Heart right ventricle (tissue), 16 donors: ENCODE measurements around the gene CIAO1. TPM values are rescaled to one million over a fixed set of nuclear protein-coding genes. Genes with fewer than 3 reads are reported as not detected.
A peak's percentile ranks its signal among the peaks of the same experiment; 100 is the strongest.

Experiments
- ATAC-seq, 8 donors: fragments of 200-7000 bp; cut with Tn5 transposase; one replicate each; pipeline ENCODE4 v1.9.1; 2020; ENCODE audit warnings: mild to moderate bottlenecking in 8 of 8, moderate library complexity in 8 of 8, moderate number of reproducible peaks in 1 of 8
- DNase-seq, 2 donors: peaks; one replicate each; pipeline ENCODE4 v3.0.0-alpha.2; 2020
- H3K27ac ChIP-seq, 10 donors: fragments of 200-600 bp; sonication (generic) in 2 of 10; one replicate each; pipeline versions ENCODE4 v1.5.0 to v1.8.0; 2020 to 2022; ENCODE audit warnings: mild to moderate bottlenecking in 3 of 10
- H3K27me3 ChIP-seq, 7 donors: fragments of 200-600 bp; one replicate each; pipeline ENCODE4 v1.8.0; 2021 to 2022; ENCODE audit warnings: mild to moderate bottlenecking in 2 of 7
- H3K36me3 ChIP-seq, 9 donors: fragments of 200-600 bp; sonication (generic) in 1 of 9; one replicate each; pipeline versions ENCODE4 v1.5.0 to v1.8.0; 2020 to 2022; ENCODE audit warnings: mild to moderate bottlenecking in 2 of 9
- H3K4me1 ChIP-seq, 9 donors: fragments of 200-600 bp; sonication (generic) in 1 of 9; one replicate each; pipeline versions ENCODE4 v1.5.0 to v1.8.0; 2020 to 2022; ENCODE audit warnings: mild to moderate bottlenecking in 4 of 9
- H3K4me3 ChIP-seq, 10 donors: fragments of 200-600 bp; sonication (generic) in 2 of 10; one replicate each; pipeline versions ENCODE4 v1.5.0 to v1.8.0; 2020 to 2022; ENCODE audit warnings: mild to moderate bottlenecking in 7 of 10, moderate library complexity in 2 of 10
- H3K9me3 ChIP-seq, 11 donors: fragments of 200-600 bp in 10 of 11; sonication (generic) in 2 of 11; one replicate each; pipeline versions ENCODE4 v1.5.0 to v1.8.0; 2013 to 2022; ENCODE audit warnings: mild to moderate bottlenecking in 2 of 11, control low read depth in 1 of 11, moderate library complexity in 1 of 11
- WGBS, 2 donors: extraction: QIAGEN DNeasy Blood & Tissue Kit; methylation state at CpG; one replicate each; pipeline ENCODE4 v1.1.7; 2013; ENCODE audit warnings: inconsistent platforms in 1 of 2; 5-methylcytosine and 5-hydroxymethylcytosine counted together
- intact Hi-C, 10 donors: fragments of 100-400 bp; cut with DNase I; formaldehyde crosslinking; loops; one replicate each; pipeline versions ENCODE4 v1.11.1 to v1.14.2; 2022
- polyA plus RNA-seq, 2 donors: library from polyadenylated mRNA; stranded (reverse); fragments of 200-250 nt; gene quantifications; one replicate each; pipeline ENCODE4 v1.2.3, GENCODE V29; 2013
- total RNA-seq, 10 donors: library from RNA; stranded (reverse); fragmentation: NEBNext Ultra II Directional in 3 of 10; extraction: Animal tissue kit (Norgen Biotek cat#: 25700) in 3 of 10; gene quantifications; one replicate each; pipeline versions ENCODE4 v1.2.1 to v1.2.4, GENCODE V29; 2021 to 2023
- TF ChIP-seq, protein P1 (sequence below), 9 donors: fragments of 200-600 bp; sonication (generic) in 2 of 9; IDR thresholded peaks; one replicate each; pipeline versions ENCODE4 v1.5.0 to v1.8.0; 2021 to 2022; ENCODE audit warnings: antibody characterized with exemption in 9 of 9, mild to moderate bottlenecking in 5 of 9, moderate library complexity in 1 of 9
- donor health status: Arrhythmogenic right ventricular cardiomyopathy.
- donor health status: ischemic (EF 13 %, LVEDD 7.1; RV severe dilation, severe dysfunction).
- donor health status: healthy with polysubstance abuse.
- donor health status: DM: no; HTN: yes; CAD: no.
- donor health status: DM: no; HTN: no; CAD: no.
- donor health status: ischemic (EF 25% LVEDD 6.9; RV normal size, moderate dysfunction).
- donor health status: ischemic (EF 25% LVEDD 5.7; RV mildly dilated, moderate dysfunction).
- donor health status: healthy.
- donor health status: DM: yes; HTN: yes; CAD: no.
- donor health status: Ischemic cardiomyopathy.
- donor health status: ischemic (EF 35%, LVEDD 5.7; RV mildly dilated, moderate dysfunction).
- donor health status: nonischemic (EF 11% LVEDD 7.7; RV severe dilation, severe dysfunction).
- donor health status: DM: yes; HTN: yes; CAD: no.
- donor health status: PGD.
- donor health status: ischemic (EF 29% LVEDD 5.4; RV normal size, mild dysfunction).
- donor health status: nonischemic (EF 23%, LVEDD 6.1; RV moderate dilation, normal function).

Gene CIAO1
- total and polyA plus RNA-seq, 12 donors: 22.1 to 72.1 (median 62.4) TPM

- Histone ChIP-seq H3K4me3 (no peak overlapping the region), H3K9me3 (no peaks in the 10 kb centered on the region), H3K4me1 (peaks cover 0 to 4% (median 0%) of the 10 kb centered on the region in 9 donors), H3K36me3 (peaks cover 5 to 100% (median 97%) of the 10 kb centered on the region in 9 donors), H3K27ac (no peak overlapping the region), H3K27me3 (no peaks in the 10 kb centered on the region)
- TF ChIP-seq, protein P1, sequence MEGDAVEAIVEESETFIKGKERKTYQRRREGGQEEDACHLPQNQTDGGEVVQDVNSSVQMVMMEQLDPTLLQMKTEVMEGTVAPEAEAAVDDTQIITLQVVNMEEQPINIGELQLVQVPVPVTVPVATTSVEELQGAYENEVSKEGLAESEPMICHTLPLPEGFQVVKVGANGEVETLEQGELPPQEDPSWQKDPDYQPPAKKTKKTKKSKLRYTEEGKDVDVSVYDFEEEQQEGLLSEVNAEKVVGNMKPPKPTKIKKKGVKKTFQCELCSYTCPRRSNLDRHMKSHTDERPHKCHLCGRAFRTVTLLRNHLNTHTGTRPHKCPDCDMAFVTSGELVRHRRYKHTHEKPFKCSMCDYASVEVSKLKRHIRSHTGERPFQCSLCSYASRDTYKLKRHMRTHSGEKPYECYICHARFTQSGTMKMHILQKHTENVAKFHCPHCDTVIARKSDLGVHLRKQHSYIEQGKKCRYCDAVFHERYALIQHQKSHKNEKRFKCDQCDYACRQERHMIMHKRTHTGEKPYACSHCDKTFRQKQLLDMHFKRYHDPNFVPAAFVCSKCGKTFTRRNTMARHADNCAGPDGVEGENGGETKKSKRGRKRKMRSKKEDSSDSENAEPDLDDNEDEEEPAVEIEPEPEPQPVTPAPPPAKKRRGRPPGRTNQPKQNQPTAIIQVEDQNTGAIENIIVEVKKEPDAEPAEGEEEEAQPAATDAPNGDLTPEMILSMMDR (IDR thresholded peaks at IDR 0.05): no peak
- no peak for DNase-seq
- 78 to 86% methylated on average over 5 of the region's 5 CpGs for WGBS, 2 donors
- intact Hi-C loops: no loop called here
- no peak for ATAC-seq
These were observed 30.9 kb downstream of the CIAO1 start for GRCh38 chr2:96296925-96297324.

GRCh38 chr2:96301865-96302264 is 35.8 kb downstream of the CIAO1 start:
- H3K27ac ChIP-seq: no peak overlapping the region
- WGBS, 2 donors: 56 to 72% methylated on average over 1 of the region's 1 CpG
- no peaks in the 10 kb centered on the region for H3K9me3 ChIP-seq
- no peak for DNase-seq
- ATAC-seq: no peak
- H3K4me3 ChIP-seq: no peak overlapping the region
- peaks cover 6 to 40% (median 24%) of the 10 kb centered on the region in 9 donors for H3K4me1 ChIP-seq
- no peaks in the 10 kb centered on the region for H3K27me3 ChIP-seq
- intact Hi-C loops: loop anchor here in 7 of 10 donors (5.0 to 10.0 kb wide), 3 partner anchors 35 to 203 kb away; partner anchors contain the start of genes NEURL3 (in 4 of the 7), CIAO1 (in 2 of the 7) and TMEM127 (in 2 of the 7)
- TF ChIP-seq, protein P1 (IDR thresholded peaks at IDR 0.05): no peak
- H3K36me3 ChIP-seq: peaks cover 0 to 79% (median 69%) of the 10 kb centered on the region in 9 donors

- ATAC-seq: no peak
- TF ChIP-seq, protein P1 (IDR thresholded peaks at IDR 0.05): no peak
- Histone ChIP-seq H3K4me1 (peaks cover 6 to 40% (median 24%) of the 10 kb centered on the region in 9 donors), H3K27ac (peak overlapping the region in 6 of 10 donors; percentile 82 to 96 (median 88)), H3K9me3 (no peaks in the 10 kb centered on the region), H3K36me3 (peaks cover 0 to 51% (median 42%) of the 10 kb centered on the region in 9 donors), H3K4me3 (peak overlapping the region; percentile 57 to 94 (median 74)), H3K27me3 (no peaks in the 10 kb centered on the region)
- intact Hi-C loops: loop anchor here in 9 of 10 donors (1.0 to 10.0 kb wide), 8 partner anchors 37 to 205 kb away; partner anchors contain the start of genes NEURL3 (in 5 of the 9), CIAO1 (in 4 of the 9) and TMEM127 (in 3 of the 9)
- DNase-seq: no peak
- 64 to 65% methylated on average over 11 of the region's 11 CpGs for WGBS, 2 donors
These were observed 38.6 kb downstream of the CIAO1 start for GRCh38 chr2:96304606-96305005.

- 1% methylated on average over 61 of the region's 61 CpGs for WGBS, 2 donors
- peaks cover 6 to 40% (median 24%) of the 10 kb centered on the region in 9 donors for H3K4me1 ChIP-seq
- intact Hi-C loops: loop anchor here in 7 of 10 donors (1.0 to 10.0 kb wide), 6 partner anchors 38 to 203 kb away; partner anchors contain the start of genes NEURL3 (in 5 of the 7), CIAO1 (in 2 of the 7) and TMEM127 (in 1 of the 7)
These were observed 39.3 kb downstream of the CIAO1 start, which contains the start of gene SNRNP200 for GRCh38 chr2:96305091-96305978. Gene SNRNP200 (minus strand): TSS chr2:96305546. CDS start chr2:96305437, 109 bp downstream.

More at GRCh38 chr2:96305091-96305978, 39.3 kb downstream of the CIAO1 start, which contains the start of gene SNRNP200:
- DNase-seq (peak; percentile 88 to 89), ATAC-seq (peak; percentile 97 to 100 (median 99))
- TF ChIP-seq, protein P1 (IDR thresholded peaks at IDR 0.05): no peak
- H3K27me3 ChIP-seq: no peaks in the 10 kb centered on the region
- peak within 1 kb of the TSS; percentile 57 to 94 (median 74) for H3K4me3 ChIP-seq
- H3K27ac ChIP-seq: peak within 1 kb of the TSS; percentile 5 to 96 (median 86)
- peaks cover 0 to 44% (median 35%) of the 10 kb centered on the region in 9 donors for H3K36me3 ChIP-seq
- no peaks in the 10 kb centered on the region for H3K9me3 ChIP-seq
